Measurements from ENCODE around the gene NTM.
A peak's percentile ranks its signal among the peaks of the same experiment; 100 is the strongest.

The NTM gene

DNA sequence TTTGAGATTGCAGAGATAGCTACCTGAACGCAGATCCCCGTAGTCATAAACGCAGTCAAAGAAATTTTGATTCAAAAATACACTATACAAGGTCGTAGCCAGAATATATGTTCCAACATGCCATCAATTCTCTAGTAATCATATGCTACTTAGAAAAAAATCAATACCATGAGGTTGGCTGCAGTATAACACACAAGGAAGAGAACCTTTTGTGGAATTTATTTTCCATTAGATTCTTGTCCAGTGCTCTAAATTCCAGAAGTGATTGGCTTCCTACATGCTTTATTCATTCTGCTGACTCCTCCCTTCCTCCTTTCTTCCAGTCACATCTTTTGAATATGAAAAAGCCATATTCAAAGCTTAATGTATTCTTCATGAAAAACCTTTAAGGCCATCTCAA lies 189.9 kb downstream of the NTM start:
- TF ChIP-seq, protein P1, sequence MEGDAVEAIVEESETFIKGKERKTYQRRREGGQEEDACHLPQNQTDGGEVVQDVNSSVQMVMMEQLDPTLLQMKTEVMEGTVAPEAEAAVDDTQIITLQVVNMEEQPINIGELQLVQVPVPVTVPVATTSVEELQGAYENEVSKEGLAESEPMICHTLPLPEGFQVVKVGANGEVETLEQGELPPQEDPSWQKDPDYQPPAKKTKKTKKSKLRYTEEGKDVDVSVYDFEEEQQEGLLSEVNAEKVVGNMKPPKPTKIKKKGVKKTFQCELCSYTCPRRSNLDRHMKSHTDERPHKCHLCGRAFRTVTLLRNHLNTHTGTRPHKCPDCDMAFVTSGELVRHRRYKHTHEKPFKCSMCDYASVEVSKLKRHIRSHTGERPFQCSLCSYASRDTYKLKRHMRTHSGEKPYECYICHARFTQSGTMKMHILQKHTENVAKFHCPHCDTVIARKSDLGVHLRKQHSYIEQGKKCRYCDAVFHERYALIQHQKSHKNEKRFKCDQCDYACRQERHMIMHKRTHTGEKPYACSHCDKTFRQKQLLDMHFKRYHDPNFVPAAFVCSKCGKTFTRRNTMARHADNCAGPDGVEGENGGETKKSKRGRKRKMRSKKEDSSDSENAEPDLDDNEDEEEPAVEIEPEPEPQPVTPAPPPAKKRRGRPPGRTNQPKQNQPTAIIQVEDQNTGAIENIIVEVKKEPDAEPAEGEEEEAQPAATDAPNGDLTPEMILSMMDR (IDR thresholded peaks at IDR 0.05; ENCODE audit: insufficient read depth, low read depth, low read length, missing control alignments) = no peak
- no peak overlapping the region for H3K4me3 ChIP-seq (ENCODE audit: low read depth, low read length)
- DNase-seq (ENCODE audit: low read depth) = no peak

DNA sequence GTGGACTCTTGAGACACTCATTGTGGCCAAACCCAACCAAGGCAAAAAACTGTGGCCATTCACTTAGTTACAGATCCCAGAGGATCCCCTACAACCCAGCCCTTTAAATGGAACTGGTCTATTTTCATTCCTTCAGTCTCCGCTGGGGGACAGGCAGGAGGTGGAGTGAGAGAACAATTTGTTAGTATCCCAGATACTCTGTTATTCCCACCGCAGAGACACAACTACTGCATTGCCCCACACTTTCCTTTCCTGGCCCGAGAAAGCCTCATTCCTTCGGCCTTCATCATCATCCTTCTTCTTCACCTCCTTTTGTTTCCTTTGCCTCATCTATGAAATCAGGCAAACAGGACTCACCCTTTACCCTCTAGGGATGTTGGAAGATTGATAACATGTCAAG lies 191.1 kb downstream of the NTM start:
- no peak for DNase-seq (ENCODE audit: low read depth)
- no peak overlapping the region for H3K4me3 ChIP-seq (ENCODE audit: low read depth, low read length)
- TF ChIP-seq, protein P1 (IDR thresholded peaks at IDR 0.05; ENCODE audit: insufficient read depth, low read depth, low read length, missing control alignments) = no peak

- TF ChIP-seq, protein P1 (IDR thresholded peaks at IDR 0.05; ENCODE audit: insufficient read depth, low read depth, low read length, missing control alignments) = no peak
- DNase-seq (ENCODE audit: low read depth) = no peak
- H3K4me3 ChIP-seq (ENCODE audit: low read depth, low read length) = no peak overlapping the region
Measured at GRCh38 chr11:131561972-131562371, 191.6 kb downstream of the NTM start.

DNA sequence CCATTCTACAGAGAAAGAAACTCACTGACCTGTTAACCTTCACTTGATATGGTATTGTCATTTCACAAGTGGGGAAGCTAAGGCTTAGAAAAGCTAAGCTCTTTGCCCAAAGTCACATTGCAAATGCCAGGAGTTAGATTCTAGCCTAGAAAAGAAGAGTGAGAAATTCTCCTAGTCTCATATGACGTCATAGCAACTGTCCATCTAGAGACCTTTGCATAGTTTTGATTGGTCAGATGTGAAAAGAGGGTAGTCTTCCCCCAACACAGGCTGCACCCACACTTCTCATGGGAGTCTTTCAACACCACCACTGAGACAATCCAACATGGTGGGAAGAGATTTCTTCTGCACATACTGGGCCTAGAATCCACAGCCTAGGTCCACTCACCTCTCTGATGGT lies 197.9 kb downstream of the NTM start:
- no peak for DNase-seq (ENCODE audit: low read depth)
- H3K4me3 ChIP-seq (ENCODE audit: low read depth, low read length) = no peak overlapping the region
- TF ChIP-seq, protein P1 (IDR thresholded peaks at IDR 0.05; ENCODE audit: insufficient read depth, low read depth, low read length, missing control alignments) = no peak

DNA sequence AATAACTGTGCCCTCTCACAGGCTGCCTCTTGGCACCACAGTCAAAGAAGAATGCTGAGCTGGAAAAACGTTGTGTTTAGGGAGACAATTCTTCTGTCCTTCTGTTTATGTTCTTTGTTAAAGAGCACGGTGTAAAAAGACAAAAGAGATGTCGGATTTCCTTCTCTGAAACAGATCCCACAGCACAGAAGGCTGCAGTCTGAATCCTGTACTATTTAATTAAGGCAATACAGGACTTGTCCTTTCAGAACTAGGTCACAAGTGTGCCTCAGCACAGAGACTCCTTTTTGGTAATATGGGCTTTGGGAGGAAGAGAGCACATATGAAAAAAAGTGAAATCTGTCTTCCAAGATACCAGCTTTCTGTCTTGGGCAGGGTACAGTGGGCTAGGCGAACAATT lies 201.2 kb downstream of the NTM start:
- no peak overlapping the region for H3K4me3 ChIP-seq (ENCODE audit: low read depth, low read length)
- TF ChIP-seq, protein P1 (IDR thresholded peaks at IDR 0.05; ENCODE audit: insufficient read depth, low read depth, low read length, missing control alignments) = no peak
- no peak for DNase-seq (ENCODE audit: low read depth)

DNA sequence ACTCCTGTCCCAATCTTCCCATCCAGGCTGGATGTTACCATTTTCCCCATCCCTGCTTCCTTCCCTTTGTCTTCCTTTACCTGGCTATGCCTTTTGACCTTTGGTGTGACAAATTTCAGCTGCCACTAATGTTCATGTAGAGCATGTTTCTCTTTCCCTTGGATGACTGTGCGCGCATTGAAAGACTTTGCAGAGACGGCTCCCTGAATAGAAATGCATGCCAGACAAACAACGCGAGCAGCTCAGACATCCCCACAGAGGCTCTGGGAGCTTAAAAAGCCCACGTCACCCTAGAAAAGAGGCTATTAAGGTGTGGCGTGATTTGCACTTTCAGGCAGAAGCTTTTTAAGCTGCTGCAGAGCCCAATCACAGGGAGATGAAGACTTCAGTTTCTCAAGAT lies 202.0 kb downstream of the NTM start:
- DNase-seq (ENCODE audit: low read depth) = no peak
- H3K4me3 ChIP-seq (ENCODE audit: low read depth, low read length) = no peak overlapping the region
- TF ChIP-seq, protein P1 (IDR thresholded peaks at IDR 0.05; ENCODE audit: insufficient read depth, low read depth, low read length, missing control alignments) = no peak

DNA sequence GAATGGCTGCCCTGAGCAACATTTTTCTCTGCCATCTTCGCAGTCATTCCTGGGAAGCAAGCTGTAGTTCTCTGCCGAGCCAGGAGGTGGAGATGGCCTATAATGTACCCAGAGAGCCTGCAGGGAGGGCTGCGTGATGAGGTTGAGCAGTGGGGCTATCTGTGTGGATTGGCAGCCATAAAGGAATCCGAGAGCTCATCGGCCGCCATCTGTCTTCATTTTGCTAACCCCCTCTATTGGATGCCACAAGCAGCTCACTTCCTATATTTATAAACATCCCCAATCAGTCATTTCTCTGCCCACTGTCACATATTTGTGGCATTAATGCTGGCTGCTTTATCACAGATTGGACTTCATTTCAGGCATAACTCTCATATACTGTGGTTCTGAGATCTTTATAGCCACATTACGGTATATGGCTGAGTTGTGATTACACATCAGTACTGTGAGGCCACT lies 209.5 kb downstream of the NTM start:
- TF ChIP-seq, protein P1 (IDR thresholded peaks at IDR 0.05; ENCODE audit: insufficient read depth, low read depth, low read length, missing control alignments) = peak; percentile 50
- DNase-seq (ENCODE audit: low read depth) = peak; percentile 37
- no peak overlapping the region for H3K4me3 ChIP-seq (ENCODE audit: low read depth, low read length)

Data from GM12865 (cell line).